GM18507 (cell line): Measurements from ENCODE around the gene TRIM23.
A peak's percentile ranks its signal among the peaks of the same experiment; 100 is the strongest.

Experiments
- DNase-seq: peaks from one replicate; pipeline ENCODE4 v3.0.0; 2011; ENCODE audit warnings: low read depth; ENCODE audit not compliant: insufficient read length; ENCODE audit errors: extremely low spot score
- FAIRE-seq: peaks from 2 replicates; lab custom pipeline; 2011; peaks lifted over from hg19 to GRCh38; lab: Jason Lieb, UNC

The TRIM23 gene

GRCh38 chr5:65570598-65571226 is 53.4 kb downstream of the TRIM23 start:
- no peak for FAIRE-seq
- no peak for DNase-seq

- no peak for FAIRE-seq
These were observed 57.6 kb downstream of the TRIM23 start for GRCh38 chr5:65566505-65566904.

GRCh38 chr5:65563777-65564176 is 60.4 kb downstream of the TRIM23 start:
- no peak for DNase-seq
- no peak for FAIRE-seq

More at GRCh38 chr5:65566505-65566904, 57.6 kb downstream of the TRIM23 start:
- no peak for DNase-seq

- FAIRE-seq: peak; percentile 99
- DNase-seq: peak; percentile 83
These were observed 61.1 kb downstream of the TRIM23 start, which contains the start of the genes CENPK and PPWD1 for GRCh38 chr5:65562731-65563701. Gene CENPK (minus strand): TSS chr5:65563168. CDS start chr5:65554907, 8,261 bp downstream. Gene PPWD1 (plus strand): TSS chr5:65563296. CDS start chr5:65563311, 15 bp downstream.

GRCh38 chr5:65556718-65557117 is 67.4 kb downstream of the TRIM23 start:
- FAIRE-seq (no peak), DNase-seq (no peak)

- no peak for FAIRE-seq
- no peak for DNase-seq
These were observed 68.0 kb downstream of the TRIM23 start for GRCh38 chr5:65556181-65556580.

- DNase-seq: no peak
- FAIRE-seq: no peak
These were observed 68.8 kb downstream of the TRIM23 start for GRCh38 chr5:65555287-65555686.

- DNase-seq: no peak
- FAIRE-seq: no peak
These were observed 70.2 kb downstream of the TRIM23 start for GRCh38 chr5:65553941-65554340.

- no peak for DNase-seq
- FAIRE-seq: no peak
These were observed 75.9 kb downstream of the TRIM23 start for GRCh38 chr5:65548281-65548680.

GRCh38 chr5:65546141-65546540 is 78.0 kb downstream of the TRIM23 start:
- DNase-seq (no peak), FAIRE-seq (no peak)

GRCh38 chr5:65544473-65544872 is 79.7 kb downstream of the TRIM23 start:
- FAIRE-seq (no peak), DNase-seq (no peak)

GRCh38 chr5:65539827-65540226 is 84.3 kb downstream of the TRIM23 start:
- DNase-seq (no peak), FAIRE-seq (no peak)
